NCI-H1105 (cell line): ENCODE measurements around the gene IQGAP2.
"Not testable (repeated sequence)": the region's sequence is repeated elsewhere in the genome, so short reads cannot be mapped to it uniquely, and the experiment has no call there.

ENCODE experiments used
- DNase-seq: peaks from one replicate; lab custom pipeline; 2025; lab: John Stamatoyannopoulos, UW

The IQGAP2 gene

DNA sequence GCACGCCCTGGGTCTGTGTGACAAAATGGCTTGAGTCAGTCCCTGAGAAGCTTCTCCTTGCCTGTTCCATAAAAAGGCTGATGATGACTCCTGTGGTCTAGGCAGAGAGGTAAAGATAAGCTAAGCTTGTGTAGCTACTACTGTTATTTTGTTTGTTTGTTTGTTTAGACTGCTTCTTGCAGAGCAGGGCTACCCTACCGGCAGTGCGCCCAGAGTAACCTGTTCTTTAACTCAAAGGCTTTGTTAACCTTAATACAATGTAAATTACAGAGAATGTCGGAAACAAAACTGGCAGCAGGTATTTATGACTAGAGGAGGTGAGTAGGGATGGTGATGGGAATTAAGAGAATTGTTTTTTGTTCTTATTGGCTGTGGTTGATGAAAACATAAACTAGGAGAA lies 132.5 kb downstream of the IQGAP2 start:
- no peak for DNase-seq

DNA sequence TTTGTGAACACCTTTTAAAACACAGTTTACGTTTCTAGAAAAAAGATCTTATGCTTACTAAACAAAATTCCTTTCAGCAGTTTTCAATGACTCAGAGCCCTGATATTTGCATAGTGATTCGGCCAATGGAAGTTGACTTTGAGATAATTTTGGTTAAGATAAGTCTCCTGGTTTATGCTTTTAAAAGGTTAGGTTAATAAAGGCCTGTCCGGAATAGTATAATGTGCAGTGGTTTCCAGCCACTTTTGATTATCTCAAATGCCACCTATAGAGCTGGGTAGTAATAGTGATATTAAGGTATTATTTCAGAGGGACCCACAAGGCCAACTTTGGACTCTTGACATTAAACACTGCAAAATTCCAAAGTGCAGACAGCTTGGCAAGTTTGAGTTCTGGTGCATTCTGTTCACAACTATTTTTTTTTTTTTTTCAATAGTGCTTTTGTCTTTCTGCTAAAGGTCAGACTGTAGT lies 134.0 kb downstream of the IQGAP2 start:
- no peak for DNase-seq

DNA sequence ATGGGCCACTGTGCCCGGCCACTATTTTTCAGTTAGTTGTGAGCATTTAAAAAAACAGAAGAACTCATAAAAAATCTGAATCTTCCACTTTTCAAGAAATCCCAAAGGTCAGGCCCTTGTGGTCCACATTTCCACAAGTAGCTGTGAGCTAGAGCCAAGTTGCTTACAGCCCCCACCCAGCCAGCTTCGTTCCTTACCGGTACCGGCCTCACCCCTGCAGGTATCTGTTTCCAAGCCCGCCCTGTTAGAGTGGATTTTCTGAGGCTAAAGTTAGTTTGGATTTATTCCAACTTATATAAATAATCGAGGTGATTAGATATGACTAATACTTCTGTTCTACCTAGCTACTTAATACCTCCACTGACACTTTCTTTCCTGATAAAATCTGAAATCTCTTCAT lies 139.2 kb downstream of the IQGAP2 start:
- no peak for DNase-seq

DNA sequence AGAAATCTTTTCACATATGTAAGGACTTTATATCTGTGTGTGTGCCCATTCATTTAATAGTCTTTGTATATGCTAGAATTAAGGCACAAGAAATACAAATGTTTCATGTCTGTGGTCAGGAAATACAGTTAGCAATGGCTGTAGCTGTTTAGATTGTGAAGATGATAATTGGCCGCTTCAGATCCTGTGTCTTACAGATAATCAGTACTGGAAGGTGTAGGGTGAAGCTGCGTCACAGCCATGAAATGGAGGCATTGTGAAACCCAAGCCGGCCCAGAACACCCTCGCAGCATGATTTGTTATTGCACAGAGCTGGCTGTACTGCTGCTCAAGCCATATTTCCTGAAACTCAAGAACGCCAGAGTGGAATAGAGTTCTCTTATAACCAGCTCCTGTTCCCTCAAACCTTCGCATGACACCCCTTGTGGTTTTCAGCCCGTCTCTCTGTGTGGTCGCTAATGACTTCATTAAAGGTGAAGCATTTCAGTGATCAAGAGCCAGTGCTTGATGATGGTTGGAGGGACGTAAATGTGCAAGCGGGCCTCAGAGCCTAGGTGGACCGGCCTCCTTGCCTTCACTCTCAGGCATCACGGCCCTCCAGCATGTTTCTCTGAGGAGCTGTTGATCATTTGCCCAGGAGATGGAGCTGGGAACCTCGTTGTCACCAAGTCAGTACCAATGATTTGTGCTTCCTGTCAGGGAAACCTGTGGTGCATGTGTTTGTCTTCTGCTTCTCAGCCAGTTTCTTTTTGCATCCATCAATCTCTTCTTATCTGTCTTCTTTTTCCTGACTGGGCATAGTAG lies 140.0 kb downstream of the IQGAP2 start:
- DNase-seq: no peak

DNA sequence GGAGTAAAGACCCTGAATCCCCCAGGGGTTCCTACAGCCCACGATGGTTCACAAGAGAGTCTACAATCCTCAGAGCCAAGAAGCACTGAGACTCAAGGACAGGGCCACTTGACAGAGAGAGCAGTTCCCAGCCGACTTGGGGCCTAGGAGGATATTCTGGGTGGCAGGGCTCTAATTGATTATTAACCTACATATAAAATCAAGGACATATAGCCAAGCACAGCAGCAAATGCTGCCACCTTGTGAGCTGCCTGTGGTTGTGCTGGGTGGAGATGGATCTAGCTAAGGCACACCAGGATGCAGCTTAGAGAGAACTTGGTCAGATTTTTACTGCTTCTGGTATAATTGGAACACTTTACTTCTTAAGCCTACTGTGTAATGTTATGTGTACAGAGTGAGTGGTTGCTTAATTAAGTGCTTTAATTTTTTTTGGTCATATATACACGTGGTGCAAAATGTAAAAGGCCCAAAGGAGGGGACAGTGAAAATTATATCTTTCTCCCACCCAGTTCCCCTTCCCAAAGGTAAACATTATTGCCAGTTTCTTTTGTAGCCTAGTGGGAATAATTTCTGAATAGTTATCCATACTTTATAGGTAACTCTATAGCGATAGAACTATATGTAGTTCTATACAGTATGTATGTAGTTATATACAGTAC lies 141.3 kb downstream of the IQGAP2 start:
- DNase-seq: no peak

DNA sequence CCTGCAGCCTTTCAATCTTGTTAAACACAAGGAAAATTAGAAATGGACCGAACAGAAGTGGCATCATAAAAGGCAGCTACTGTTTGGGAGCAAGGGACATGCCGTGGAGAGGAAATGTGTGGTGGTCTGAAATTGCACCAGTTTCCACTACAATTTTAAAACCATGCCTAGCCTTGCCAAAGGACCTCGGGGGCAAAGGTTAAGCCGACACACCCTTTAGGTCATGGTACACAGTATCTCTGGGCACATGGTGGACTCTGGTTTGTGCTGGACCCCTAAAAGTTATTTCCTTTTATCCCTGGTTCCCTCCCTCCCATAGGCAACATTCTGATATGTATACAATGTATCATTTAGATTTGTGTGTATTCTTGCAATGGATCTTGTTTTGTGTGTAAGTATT lies 142.1 kb downstream of the IQGAP2 start:
- DNase-seq: no peak

DNA sequence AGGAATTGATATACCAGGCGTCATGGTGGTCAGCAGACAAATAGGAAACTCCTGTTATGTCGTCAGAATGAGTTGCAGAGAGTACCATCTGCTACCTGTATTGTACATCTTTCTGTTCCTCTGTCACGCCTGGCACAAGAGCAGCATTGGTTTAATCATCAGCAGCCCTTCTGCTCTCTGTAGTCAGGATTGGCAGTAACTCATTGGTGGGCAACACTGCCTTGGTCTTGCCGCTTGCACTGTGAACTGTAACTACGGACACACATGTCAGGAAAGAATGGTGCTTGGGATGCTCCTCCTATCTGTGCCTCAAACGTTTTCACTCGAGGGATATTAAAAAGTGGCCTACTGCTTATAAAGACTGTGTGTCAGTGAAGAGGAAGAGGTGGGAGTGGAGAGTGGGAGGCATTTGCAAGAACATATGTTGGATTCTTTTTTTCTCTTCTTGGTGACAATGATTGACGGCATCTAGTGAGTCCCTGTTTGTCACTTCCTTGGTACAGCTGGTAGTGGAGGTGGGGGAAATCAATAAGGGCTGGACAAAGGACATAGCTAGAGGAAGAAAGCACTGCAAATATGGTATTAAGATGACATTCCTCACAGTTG lies 143.5 kb downstream of the IQGAP2 start:
- no peak for DNase-seq

DNA sequence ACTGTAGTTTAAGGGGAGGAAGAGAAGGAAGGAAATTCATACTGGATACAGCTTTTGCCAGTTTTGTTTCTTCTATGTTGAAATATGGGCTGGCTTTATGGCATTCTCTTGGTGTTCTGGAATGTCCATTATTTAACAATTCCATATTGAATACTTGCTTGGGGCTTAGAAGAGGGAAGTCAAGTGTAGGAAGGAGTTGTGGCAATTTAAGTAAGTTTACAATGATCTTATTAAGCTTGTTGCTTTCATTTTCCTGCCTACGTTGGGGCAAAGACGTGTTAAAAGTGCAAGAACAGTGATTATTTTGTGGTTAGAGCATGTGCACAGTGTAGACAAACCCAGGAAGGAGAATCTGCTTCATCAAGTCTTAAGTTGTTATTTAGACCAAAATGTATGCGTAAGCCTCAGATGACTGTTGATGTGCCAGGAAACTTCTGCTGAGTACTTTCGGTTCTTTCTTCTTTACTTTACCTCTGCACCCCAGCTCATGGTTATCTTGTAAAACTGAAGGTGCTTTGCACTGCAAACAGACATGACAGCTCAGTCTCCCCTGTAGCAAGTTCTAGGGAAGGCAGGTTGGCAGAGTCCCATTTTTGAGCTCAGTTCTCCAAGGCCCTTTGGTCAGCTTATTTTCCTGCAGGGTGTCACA lies 144.3 kb downstream of the IQGAP2 start:
- no peak for DNase-seq

DNA sequence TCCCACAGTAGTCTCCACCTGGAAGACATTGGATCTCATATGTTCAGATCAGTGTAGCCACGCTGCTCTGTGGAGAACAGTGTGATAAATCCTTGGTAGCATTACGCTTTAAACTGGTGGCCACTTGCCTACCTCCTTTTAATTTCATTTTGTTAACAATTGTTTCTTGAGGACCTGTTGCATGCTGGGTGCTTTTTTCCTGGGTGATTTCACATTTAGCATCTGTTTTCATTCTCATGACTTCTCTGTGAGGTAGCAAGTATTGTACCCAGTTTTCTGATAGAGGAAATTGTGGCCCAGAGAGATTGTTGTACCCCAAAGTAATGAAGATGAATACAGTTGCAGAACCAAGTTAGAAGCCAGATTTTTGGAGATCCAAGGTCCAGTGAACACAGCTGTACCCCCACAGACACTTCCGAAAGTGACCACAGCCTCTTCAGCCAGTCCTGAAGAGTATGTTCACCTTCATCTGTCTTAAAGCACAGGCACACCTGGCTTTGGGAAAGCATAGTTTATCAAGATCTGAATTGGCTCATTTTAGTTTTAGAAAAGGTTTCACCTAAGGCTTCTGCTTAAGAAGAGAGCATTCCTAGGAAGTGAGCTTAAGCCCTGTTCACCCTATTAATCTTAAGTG lies 144.9 kb downstream of the IQGAP2 start:
- DNase-seq: no peak

DNA sequence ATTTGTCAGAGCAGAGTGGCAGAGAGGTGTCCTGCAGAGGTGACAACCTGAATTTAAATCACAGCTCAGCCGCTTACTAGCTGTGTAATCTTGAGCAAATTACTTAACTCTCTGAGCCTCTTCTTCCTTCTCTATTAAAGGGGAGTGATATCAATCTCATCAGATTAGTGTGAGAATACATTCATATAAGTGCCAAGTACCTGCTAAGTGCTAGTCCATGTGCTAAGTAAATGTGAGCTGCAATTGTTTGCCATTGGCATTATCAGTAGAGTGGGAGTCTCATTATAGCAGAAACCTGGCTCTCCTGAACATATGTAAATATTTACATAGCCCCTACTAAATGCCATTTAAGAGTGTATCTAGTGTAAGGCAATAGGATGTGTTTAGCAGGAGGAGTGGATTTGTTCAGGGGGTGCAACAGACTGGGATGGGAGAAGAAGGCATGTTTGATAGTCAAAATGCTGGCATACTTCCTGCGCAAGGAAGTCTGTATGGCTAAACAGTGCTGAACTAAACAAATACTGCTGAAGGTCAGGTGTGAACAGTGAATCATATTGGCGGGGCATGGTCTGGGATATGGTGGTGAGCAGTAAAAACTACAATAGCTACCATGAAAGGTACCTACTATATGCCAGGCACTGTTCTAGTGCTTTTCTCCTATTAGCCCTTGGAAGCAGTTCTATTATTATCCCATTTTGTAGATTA lies 145.6 kb downstream of the IQGAP2 start:
- peak; percentile 39 for DNase-seq

DNA sequence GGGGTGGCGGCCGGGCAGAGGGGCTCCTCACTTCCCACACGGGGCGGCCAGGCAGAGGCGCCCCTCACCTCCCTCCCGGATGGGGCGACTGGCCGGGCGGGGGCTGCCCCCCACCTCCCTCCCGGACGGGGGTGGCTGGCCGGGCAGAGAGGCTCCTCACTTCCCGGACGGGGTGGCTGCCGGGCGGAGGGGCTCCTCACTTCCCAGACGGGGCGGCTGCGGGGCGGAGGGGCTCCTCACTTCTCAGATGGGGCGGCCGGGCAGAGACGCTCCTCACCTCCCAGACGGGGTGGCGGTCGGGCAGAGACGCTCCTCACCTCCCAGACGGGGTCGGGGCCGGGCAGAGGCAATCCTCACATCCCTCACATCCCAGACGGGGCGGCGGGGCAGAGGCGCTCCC lies 147.8 kb downstream of the IQGAP2 start:
- DNase-seq: not testable (repeated sequence)

DNA sequence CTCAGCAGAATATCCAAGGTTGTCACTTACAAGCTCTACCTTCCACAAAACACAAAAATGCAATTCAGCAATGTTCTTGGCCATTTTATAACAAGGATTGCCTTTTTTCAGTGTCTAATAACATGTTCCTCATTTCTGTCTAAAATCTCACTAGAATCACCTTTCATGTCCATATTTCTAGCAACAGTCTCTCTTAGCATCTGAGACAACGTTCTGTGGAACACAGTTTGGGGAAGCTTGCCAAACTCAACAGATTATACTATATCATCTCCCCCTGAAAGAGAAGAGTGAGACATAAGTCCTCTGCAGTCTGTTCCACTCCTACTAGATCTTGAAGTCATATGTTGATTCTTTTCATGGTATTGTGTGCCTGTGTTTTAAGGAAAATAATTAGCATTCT lies 149.5 kb downstream of the IQGAP2 start:
- DNase-seq: no peak

DNA sequence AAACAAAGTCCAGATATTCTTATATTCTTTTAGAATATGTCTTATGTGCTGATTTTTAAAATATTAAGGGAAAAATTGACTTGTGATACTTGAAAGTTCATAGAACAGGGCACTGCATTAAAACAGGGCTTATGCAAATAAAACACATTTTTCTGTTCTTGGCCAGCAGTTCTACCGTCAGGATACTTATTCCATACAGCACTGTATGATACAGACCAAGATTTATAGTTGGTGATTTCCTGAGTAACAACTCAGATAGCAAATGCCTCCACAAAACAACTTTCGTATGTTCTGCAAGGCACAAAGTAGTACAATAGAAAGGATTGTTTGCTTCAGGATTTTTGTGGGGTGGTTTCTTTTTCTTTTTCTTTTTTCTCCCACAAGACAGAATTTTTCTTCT lies 150.2 kb downstream of the IQGAP2 start:
- DNase-seq: no peak

DNA sequence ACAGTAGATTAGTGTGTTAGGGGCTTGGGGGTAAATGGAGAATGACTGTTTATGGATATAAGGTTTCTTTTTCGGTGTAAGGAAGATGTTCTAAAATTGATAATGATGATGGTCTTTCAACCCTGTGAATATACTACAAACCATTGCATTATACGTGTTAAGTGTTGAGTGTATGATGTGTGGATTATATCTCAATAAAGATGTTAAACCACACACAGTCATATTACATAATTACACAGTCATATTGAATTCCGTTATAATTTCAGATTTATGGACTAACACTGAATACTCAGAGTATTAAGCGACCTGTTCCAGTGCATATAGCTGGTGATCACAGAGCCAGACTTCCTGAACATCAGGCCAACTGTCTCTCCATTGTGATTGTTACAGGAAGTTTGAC lies 152.0 kb downstream of the IQGAP2 start:
- no peak for DNase-seq

DNA sequence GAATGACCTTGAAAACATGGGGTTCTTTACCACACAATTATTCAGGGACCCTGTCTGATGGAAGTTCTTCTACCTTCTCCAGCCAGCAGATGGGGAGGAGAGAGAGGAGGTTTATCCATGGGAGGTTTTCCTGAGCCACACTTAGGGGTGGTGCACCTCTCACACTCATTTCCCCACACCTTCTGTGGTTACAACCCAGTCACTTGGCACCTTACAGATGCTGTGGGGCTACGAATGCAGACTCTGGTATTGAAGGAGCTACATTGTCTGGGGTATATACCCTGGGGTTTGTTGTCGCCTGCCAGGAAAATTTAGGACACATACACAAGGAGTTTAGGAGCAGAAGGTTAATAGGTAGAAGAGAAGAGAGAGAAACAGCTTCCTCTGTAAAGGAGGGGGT lies 152.6 kb downstream of the IQGAP2 start:
- no peak for DNase-seq

DNA sequence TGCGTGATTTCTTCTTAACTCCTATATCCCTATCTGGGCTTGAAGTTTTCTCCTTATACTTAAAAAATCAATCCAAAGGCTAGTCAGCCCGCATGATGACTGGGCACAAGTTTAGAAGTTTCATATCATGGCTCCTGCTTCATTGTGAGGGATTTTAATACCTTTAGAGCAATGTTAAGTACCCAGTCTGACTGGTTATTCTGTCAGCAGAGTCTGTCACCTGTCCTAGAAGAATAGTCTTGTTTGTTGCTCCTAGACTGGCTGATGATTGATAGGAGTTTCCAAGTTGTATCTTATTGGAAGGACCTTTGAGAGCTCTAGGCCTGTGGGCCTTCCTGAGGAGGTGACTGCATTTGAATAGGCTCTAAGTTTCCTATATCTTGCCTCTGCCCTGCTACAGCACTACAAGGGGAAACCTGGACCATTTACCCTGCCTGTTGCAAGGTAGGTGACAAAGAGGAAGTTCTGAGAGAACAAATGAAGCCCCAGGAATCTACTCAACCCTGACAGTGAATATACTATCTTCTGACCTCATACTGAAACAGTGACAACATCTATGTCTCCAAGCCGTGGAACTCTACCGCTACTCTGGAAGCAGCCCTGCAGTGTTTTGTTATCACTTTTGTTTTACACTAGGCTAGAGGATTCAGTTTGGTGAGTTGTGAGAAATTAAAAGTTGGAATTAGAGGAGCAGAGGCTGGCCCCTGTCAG lies 153.6 kb downstream of the IQGAP2 start:
- no peak for DNase-seq

DNA sequence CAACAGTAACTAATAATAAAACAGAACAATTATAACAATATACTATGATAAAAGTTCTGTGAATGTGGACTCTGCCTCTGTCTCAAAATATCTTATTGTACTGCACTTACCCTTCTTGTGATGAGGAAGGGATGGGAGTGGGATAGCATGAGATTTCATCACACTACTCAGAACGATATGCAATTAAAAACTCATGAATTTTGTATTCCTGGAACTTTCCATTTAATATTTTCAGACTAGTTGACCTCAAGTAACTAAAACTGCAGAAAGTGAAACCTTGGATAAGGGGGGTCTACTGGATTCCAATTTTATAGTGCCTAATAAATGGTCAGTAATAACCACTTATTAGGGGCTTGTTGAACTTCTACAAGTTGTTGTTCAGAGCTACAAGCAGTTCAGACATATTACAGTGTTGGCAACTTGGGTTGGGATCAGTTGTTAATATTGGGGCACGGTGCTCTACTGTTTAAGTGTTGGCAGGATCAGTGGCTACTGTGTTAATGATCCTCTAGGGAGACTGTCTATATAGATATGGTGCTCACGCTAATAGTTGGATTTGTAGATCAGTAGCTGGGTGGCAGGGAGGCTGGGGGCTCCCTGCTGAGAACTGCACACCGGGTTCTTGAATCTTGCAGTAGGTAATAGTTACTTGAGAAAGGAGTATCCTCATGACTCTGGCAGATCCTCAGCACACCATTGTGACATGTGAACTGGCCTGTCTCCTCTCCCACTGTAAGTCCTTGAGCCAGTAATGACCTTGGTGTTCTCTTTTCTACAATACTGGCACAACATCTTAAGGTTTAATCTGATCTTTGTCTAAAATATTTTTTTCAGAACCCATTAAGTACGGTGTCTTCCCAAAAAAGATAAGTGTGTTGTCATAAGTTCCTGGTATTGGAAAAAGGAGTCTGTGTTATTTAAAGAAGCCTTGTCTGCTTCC lies 158.1 kb downstream of the IQGAP2 start:
- no peak for DNase-seq

DNA sequence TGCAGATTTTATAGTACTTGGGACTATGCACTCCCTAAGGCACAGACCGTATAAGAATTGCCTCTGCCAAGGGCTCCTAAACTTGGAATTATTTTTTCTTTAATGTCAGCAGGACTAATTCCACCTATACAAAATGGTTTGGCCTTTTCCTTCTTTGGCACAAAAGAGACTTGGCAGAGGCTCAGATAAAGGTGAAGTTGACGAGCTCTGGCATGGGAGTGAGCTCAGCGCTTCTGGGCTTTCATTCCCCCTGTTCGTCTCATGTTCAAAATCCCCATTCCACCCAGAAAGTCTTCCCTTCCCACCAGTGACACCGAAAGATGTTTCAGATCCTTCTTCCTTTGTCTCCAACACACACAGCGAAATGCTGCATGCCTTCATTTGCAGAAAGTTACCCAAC lies 158.9 kb downstream of the IQGAP2 start:
- DNase-seq: no peak

DNA sequence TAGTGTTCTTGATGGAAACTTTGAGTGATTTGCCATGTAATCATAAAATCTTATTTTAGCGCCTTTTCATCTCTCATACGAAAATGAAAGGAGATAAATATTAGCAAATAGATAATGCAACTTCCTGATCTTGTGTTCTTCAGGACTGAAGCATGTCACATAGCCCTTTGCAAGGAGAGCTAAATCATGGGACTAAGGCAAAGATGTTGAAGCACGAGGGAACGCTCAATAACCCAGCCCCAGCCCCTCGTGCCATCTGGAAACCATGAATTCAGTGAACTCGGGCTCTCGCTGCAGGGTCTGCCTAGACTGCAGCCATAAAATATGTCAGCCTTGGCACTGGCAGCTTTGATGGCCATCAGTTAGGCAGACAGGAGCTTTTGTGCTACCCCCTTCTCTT lies 161.9 kb downstream of the IQGAP2 start:
- DNase-seq: no peak

DNA sequence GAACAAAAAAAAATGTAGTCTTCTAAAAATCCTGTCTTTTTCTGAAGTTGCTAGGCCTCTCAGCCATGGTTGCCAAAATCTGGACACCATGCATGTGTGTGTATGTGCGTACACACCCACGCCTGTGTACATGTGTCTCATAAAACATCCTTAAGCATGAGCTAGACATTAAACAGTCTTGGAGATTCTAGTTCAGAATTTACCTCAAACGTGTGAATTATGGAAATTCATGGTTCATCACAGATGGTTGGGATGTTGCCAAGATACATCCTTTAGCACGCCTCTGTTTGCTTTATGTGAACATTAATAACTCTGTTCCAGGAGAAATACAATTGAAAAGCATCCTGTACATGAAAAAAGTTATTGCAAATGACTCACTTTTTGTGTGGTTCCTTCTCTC lies 167.1 kb downstream of the IQGAP2 start:
- DNase-seq: no peak
